HCT116 (cell line): ENCODE data around the gene EIF6. TPM values are rescaled to one million over a fixed set of nuclear protein-coding genes. Genes with fewer than 3 reads are reported as not detected.

Experiments used
- ATAC-seq: fragments of 200-7000 bp; cut with Tn5 transposase; 2 replicates; pipeline ENCODE4 v1.9.1; 2020; ENCODE audit warnings: mild to moderate bottlenecking, moderate library complexity
- BruUV-seq: library from RNA; stranded (reverse); fragments of 400-500 nt; replicated peaks from 2 replicates; lab custom pipeline; 2021; lab: Mats Ljungman, UMichigan
- CTCF ChIA-PET: fragments of 300-600 bp; sonication (Branson Sonifier 250); formaldehyde crosslinking; loops from one replicate; lab custom pipeline; 2021; ENCODE audit warnings: antibody characterized with exemption; lab: Charles Lee
- POLR2A ChIA-PET: fragments of 300-600, 350-600 bp; sonication (Branson Sonifier 250); formaldehyde crosslinking; loops from one replicate; lab custom pipeline; 2021; ENCODE audit warnings: antibody characterized with exemption; lab: Charles Lee
- RAD21 ChIA-PET, 2 experiments: fragments of 300-600 bp; sonication (Branson Sonifier 250); formaldehyde crosslinking; loops; one replicate each; lab custom pipeline; 2023; ENCODE audit warnings: low total read pairs in 2 of 2; ENCODE audit not compliant: uncharacterized antibody in 2 of 2, unreplicated experiment in 2 of 2, low non-redundant PET in 1 of 2; lab: Charles Lee
- DNase-seq: peaks from one replicate; pipeline ENCODE4 v3.0.0-alpha.2; 2010; ENCODE audit warnings: low read depth, low spot score
- H2AFZ ChIP-seq: fragments of 200-600 bp; shearing (Covaris generic), sonication (generic); 2 replicates; pipeline ENCODE4 v1.6.1; 2017; ENCODE audit warnings: low read depth, mixed run types, mixed read lengths, antibody characterized with exemption, low read length; ENCODE audit not compliant: poor library complexity, severe bottlenecking
- H3K27ac ChIP-seq: 2 replicates; pipeline ENCODE4 v1.5.1; 2012; ENCODE audit warnings: low read depth, low read length
- H3K27me3 ChIP-seq: fragments of 200-600 bp; sonication (generic); 2 replicates; pipeline ENCODE4 v1.6.1; 2016; ENCODE audit warnings: mixed run types, low read length, mixed read lengths; ENCODE audit not compliant: insufficient read depth
- H3K36me3 ChIP-seq, 2 experiments: fragments of 200-500 bp in 1 of 2; fragments of 200-600 bp in 1 of 2; sonication (Bioruptor generic) in 1 of 2; sonication (generic) in 1 of 2; 2 replicates each; pipeline versions ENCODE4 v1.5.1 to v1.6.1; 2014 to 2016; ENCODE audit warnings: low read length in 2 of 2, inconsistent platforms in 1 of 2, mixed read lengths in 1 of 2, mixed run types in 1 of 2; ENCODE audit not compliant: insufficient read depth in 2 of 2, control insufficient read depth in 1 of 2
- H3K4me1 ChIP-seq, 2 experiments: fragments of 200-600 bp in 1 of 2; sonication (generic) in 1 of 2; 2 replicates each; pipeline versions ENCODE4 v1.5.1 to v1.6.1; 2012 to 2017; ENCODE audit warnings: low read length in 2 of 2, inconsistent platforms in 1 of 2, mild to moderate bottlenecking in 1 of 2, mixed read lengths in 1 of 2, mixed run types in 1 of 2, moderate library complexity in 1 of 2; ENCODE audit not compliant: insufficient read depth in 2 of 2, control insufficient read depth in 1 of 2
- H3K4me2 ChIP-seq: fragments of 200-600 bp; sonication (generic); 2 replicates; pipeline ENCODE4 v1.6.1; 2017; ENCODE audit warnings: mixed run types, low read length, mixed read lengths
- H3K4me3 ChIP-seq, 2 experiments: fragments of 200-600 bp in 1 of 2; sonication (generic) in 1 of 2; replicated peaks in 1 of 2; 2 replicates each; pipeline ENCODE4 v1.5.1; 2011 to 2016; ENCODE audit warnings: low read length in 2 of 2, control low read depth in 1 of 2, low read depth in 1 of 2, mild to moderate bottlenecking in 1 of 2, mixed read lengths in 1 of 2, mixed run types in 1 of 2
- H3K79me2 ChIP-seq: fragments of 200-600 bp; sonication (generic); 2 replicates; pipeline ENCODE4 v1.6.1; 2017; ENCODE audit warnings: mild to moderate bottlenecking, mixed run types, low read length, moderate library complexity, mixed read lengths; ENCODE audit not compliant: insufficient read depth
- H3K9ac ChIP-seq: fragments of 200-600 bp; sonication (generic); 2 replicates; pipeline ENCODE4 v1.6.1; 2016; ENCODE audit warnings: low read length, mixed read lengths
- H3K9me2 ChIP-seq: fragments of 200-600 bp; sonication (generic), shearing (Covaris generic); 2 replicates; pipeline ENCODE4 v1.6.1; 2017; ENCODE audit warnings: mixed run types, mild to moderate bottlenecking, moderate library complexity; ENCODE audit not compliant: insufficient read depth
- H3K9me3 ChIP-seq, 2 experiments: fragments of 200-500 bp in 1 of 2; fragments of 200-600 bp in 1 of 2; sonication (Bioruptor generic) in 1 of 2; sonication (generic) in 1 of 2; 2 replicates each; pipeline ENCODE4 v1.6.1; 2014 to 2017; ENCODE audit warnings: low read length in 2 of 2, mixed read lengths in 2 of 2, inconsistent platforms in 1 of 2, low read depth in 1 of 2, mild to moderate bottlenecking in 1 of 2, mixed run types in 1 of 2, moderate library complexity in 1 of 2; ENCODE audit not compliant: control insufficient read depth in 1 of 2, insufficient read depth in 1 of 2
- H4K20me1 ChIP-seq: fragments of 200-600 bp; sonication (generic), shearing (Covaris generic); 2 replicates; pipeline ENCODE4 v1.6.1; 2017; ENCODE audit warnings: mixed run types, mild to moderate bottlenecking, moderate library complexity; ENCODE audit not compliant: insufficient read depth
- CBX3 ChIP-seq: IDR thresholded peaks from 2 replicates; pipeline ENCODE4 v1.6.1; 2012; ENCODE audit warnings: low read depth
- CEBPB ChIP-seq: IDR thresholded peaks from 2 replicates; pipeline ENCODE4 v1.6.1; 2012; ENCODE audit warnings: low read depth
- EGR1 ChIP-seq: IDR thresholded peaks from 2 replicates; pipeline ENCODE4 v1.6.1; 2012; ENCODE audit warnings: low read depth
- ELF1 ChIP-seq: IDR thresholded peaks from 2 replicates; pipeline ENCODE4 v1.6.1; 2012; ENCODE audit warnings: low read depth, borderline replicate concordance
- EZH2 ChIP-seq: fragments of 200-600 bp; sonication (generic); IDR thresholded peaks from 2 replicates; pipeline ENCODE4 v1.6.1; 2017; ENCODE audit warnings: antibody characterized with exemption, mixed run types
- FOSL1 ChIP-seq: IDR thresholded peaks from 2 replicates; pipeline ENCODE4 v1.6.1; 2012; ENCODE audit warnings: low read depth
- JUND ChIP-seq: IDR thresholded peaks from 2 replicates; pipeline ENCODE4 v1.6.1; 2012
- POLR2A ChIP-seq: IDR thresholded peaks from 2 replicates; pipeline ENCODE4 v1.7.0; 2011; ENCODE audit warnings: borderline replicate concordance; ENCODE audit not compliant: insufficient read depth, insufficient read length; ENCODE audit errors: extremely low read depth
- RAD21 ChIP-seq: IDR thresholded peaks from 2 replicates; pipeline ENCODE4 v1.6.1; 2012; ENCODE audit warnings: low read depth, mild to moderate bottlenecking
- SP1 ChIP-seq: IDR thresholded peaks from 2 replicates; pipeline ENCODE4 v1.6.1; 2012; ENCODE audit warnings: low read depth
- YY1 ChIP-seq: IDR thresholded peaks from 2 replicates; pipeline ENCODE4 v1.6.1; 2011; ENCODE audit warnings: low read length, low read depth, moderate library complexity, mild to moderate bottlenecking; ENCODE audit not compliant: insufficient replicate concordance; ENCODE audit errors: extremely low read depth
- intact Hi-C: fragments of 100-400 bp; cut with micrococcal nuclease; formaldehyde crosslinking; loops from 2 replicates; pipeline ENCODE4 v1.10.0; 2022
- total RNA-seq: library from RNA; stranded (reverse); gene quantifications from one replicate; pipeline ENCODE4 v1.2.1, GENCODE V29; 2021; ENCODE audit not compliant: unreplicated experiment
- TF ChIP-seq, protein P1 (sequence below): IDR thresholded peaks from 2 replicates; pipeline ENCODE4 v1.6.1; 2011; ENCODE audit warnings: mild to moderate bottlenecking, low read length, moderate library complexity; ENCODE audit not compliant: insufficient replicate concordance; ENCODE audit errors: extremely low read depth
- TF ChIP-seq, protein P2 (sequence below): IDR thresholded peaks from 2 replicates; pipeline ENCODE4 v1.6.1; 2012

The EIF6 gene
- total RNA-seq, 1 experiment from 2014 or later: 209 TPM

DNA sequence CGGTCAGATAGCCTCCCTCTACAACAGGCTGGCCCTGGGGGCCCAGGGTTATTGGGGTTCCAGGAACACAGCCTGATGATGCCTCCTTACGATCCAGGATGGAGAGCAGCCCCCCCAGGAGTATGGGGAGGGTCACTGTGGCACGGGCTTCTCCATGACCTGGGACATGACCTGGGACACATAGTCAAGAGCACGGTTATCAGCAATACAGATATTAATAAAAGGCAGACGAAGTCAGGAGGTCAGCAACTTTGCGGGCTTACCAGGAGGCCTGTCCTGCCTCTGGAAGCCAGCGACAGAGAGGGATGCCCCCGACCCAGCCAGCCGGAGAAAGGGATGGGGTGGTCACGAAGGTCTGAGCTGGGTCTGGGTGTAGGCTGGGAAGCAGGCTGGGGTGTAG is 7.4 kb downstream of the EIF6 start:
- Histone ChIP-seq H3K9me2 (no peaks in the 10 kb centered on the region), H3K4me1 (peaks cover 7 to 24% of the 10 kb centered on the region in 2 experiments; a peak in 3 of 4 replicates), H3K27me3 (no peaks in the 10 kb centered on the region), H3K27ac (peak overlapping the region; percentile 78), H3K9ac (peak overlapping the region; percentile 80), H3K36me3 (peaks cover 20 to 42% of the 10 kb centered on the region in 2 experiments), H3K79me2 (peaks cover 50% of the 10 kb centered on the region), H2AFZ (no peak overlapping the region), H3K4me3 (peak overlapping the region; percentile 83 to 87), H3K4me2 (peak overlapping the region; percentile 88), H3K9me3 (no peaks in the 10 kb centered on the region), H4K20me1 (no peaks in the 10 kb centered on the region)
- TF ChIP-seq SP1 (no peak), JUND (no peak), POLR2A (no peak), CBX3 (no peak), EZH2 (no peak), ELF1 (no peak), YY1 (no peak), RAD21 (no peak), EGR1 (no peak), FOSL1 (no peak), CEBPB (no peak)
- TF ChIP-seq, protein P1, sequence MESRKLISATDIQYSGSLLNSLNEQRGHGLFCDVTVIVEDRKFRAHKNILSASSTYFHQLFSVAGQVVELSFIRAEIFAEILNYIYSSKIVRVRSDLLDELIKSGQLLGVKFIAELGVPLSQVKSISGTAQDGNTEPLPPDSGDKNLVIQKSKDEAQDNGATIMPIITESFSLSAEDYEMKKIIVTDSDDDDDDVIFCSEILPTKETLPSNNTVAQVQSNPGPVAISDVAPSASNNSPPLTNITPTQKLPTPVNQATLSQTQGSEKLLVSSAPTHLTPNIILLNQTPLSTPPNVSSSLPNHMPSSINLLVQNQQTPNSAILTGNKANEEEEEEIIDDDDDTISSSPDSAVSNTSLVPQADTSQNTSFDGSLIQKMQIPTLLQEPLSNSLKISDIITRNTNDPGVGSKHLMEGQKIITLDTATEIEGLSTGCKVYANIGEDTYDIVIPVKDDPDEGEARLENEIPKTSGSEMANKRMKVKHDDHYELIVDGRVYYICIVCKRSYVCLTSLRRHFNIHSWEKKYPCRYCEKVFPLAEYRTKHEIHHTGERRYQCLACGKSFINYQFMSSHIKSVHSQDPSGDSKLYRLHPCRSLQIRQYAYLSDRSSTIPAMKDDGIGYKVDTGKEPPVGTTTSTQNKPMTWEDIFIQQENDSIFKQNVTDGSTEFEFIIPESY: no peak
- TF ChIP-seq, protein P2, sequence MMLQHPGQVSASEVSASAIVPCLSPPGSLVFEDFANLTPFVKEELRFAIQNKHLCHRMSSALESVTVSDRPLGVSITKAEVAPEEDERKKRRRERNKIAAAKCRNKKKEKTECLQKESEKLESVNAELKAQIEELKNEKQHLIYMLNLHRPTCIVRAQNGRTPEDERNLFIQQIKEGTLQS: no peak
- POLR2A ChIA-PET: interaction anchor here (1.0 kb wide), 1 partner anchor 178 kb away, joined by 3 read pairs; no protein-coding TSS in a partner anchor
- CTCF ChIA-PET: interaction anchor here (1.1 to 2.2 kb wide), 2 partner anchors 132 to 403 kb away, joined by 3 to 13 read pairs; no protein-coding TSS in a partner anchor
- intact Hi-C loops: no loop called here
- no TSS peak for BruUV-seq
- DNase-seq (no peak), ATAC-seq (no peak)
- RAD21 ChIA-PET: interaction anchor here in 1 of 2 experiments (0.6 kb wide), 1 partner anchor 444 kb away, joined by 3 read pairs; no protein-coding TSS in a partner anchor
